ENCODE measurements around the gene SUOX.

- no peak for TF ChIP-seq CTCF (IDR thresholded peaks at IDR 0.05; ENCODE audit: low read depth, low read length)
- TF ChIP-seq EZH2phosphoT487 (IDR thresholded peaks at IDR 0.05; ENCODE audit: low read depth): no peak
Observed at GRCh38 chr12:55972911-55973598, 24.0 kb upstream of the SUOX start.
